GM12874 (cell line): ENCODE data around the gene UPP2.

Source experiments
- TF ChIP-seq, protein P1 (sequence below): IDR thresholded peaks from 2 replicates; pipeline ENCODE4 v1.5.1; 2011; ENCODE audit warnings: low read depth, mild to moderate bottlenecking, control low read depth, low read length, moderate library complexity; ENCODE audit not compliant: insufficient read depth

Gene UPP2

GRCh38 chr2:158138255-158138654 lies 36.6 kb downstream of the UPP2 start:
- TF ChIP-seq, protein P1, sequence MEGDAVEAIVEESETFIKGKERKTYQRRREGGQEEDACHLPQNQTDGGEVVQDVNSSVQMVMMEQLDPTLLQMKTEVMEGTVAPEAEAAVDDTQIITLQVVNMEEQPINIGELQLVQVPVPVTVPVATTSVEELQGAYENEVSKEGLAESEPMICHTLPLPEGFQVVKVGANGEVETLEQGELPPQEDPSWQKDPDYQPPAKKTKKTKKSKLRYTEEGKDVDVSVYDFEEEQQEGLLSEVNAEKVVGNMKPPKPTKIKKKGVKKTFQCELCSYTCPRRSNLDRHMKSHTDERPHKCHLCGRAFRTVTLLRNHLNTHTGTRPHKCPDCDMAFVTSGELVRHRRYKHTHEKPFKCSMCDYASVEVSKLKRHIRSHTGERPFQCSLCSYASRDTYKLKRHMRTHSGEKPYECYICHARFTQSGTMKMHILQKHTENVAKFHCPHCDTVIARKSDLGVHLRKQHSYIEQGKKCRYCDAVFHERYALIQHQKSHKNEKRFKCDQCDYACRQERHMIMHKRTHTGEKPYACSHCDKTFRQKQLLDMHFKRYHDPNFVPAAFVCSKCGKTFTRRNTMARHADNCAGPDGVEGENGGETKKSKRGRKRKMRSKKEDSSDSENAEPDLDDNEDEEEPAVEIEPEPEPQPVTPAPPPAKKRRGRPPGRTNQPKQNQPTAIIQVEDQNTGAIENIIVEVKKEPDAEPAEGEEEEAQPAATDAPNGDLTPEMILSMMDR = no peak

- TF ChIP-seq, protein P1 = no peak
Observed at GRCh38 chr2:158140201-158140600, 38.5 kb downstream of the UPP2 start.

DNA sequence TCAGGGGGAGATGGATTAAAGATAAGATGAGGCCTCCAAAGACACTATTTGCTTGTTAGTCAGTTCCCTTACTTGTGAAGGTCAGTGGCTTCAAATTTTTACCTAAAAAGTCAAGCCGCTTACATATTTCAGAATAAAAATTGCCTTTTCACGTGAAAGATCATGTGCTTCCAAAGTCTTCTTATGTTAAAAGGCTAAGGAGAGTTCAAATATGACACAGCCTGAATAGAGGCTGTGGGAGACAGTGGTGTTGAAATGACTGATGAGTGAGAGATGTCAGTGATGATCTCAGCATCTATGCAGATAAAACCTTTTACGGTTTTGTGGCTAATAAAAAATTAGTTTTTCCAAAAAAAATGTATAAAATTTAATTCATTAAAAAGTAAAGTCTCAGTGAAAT lies 40.5 kb downstream of the UPP2 start:
- TF ChIP-seq, protein P1 = no peak

DNA sequence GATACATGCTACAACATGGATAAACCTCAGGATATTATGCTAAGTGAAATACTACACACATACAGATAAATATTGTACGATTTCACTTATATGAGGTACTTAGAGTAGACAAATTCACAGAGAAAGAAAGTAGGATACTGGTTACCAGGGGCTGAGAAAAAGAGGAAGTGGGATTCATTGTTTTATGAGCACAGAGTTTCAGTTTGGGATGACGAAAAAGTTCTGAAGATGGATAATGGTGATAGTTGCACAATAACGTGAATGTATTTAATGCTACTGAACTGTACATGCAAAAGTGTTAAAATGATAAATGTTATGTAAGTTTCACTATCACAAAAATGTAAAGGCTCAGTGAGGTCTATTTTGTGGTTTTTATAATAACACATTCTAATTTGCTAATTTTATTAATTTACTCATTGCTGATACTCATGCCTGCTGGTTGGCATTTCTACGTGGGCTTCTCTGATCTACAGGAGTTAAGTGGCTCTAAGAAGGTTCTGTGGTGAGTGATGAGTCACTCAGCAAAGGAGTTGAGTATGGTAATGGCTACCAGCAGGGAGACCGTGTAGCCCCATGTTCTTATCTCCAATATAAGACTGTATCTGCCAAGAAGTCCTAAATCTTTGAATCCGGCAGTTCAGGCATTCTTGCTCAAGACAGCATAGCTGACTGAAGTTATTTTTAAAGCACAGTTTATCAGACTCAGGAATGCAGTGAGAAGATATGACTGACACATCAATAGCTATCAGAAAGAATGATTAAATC lies 41.1 kb downstream of the UPP2 start:
- TF ChIP-seq, protein P1 = no peak

DNA sequence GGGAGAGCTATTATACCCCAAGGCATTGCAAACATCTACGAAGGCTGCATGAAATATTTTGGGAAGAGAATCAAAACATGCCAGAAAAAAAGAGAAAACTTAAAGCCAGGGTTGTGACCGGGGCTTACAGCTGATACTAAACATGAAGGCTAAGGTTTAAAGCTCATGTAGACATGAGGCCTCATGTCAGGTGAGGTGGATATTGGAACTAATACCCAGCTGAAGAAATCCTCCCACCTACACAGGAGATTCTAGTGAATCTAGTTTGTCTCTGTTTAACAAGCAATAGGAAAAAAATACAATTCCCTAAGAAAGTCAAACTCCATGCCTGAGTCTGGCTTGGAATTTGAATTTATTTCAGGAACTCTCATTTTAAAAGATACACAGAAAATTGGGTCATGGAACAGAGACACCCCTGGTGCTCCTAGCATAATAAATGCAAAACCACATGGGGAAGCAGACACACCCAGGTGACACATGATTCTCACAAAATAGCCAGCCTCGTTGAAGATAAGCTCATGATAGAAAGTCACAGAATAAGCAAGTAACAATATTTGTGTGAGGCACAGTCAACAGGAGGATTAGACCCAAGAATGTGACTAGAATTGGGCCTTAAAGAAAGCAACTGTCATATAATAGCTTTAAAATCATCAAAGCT lies 42.2 kb downstream of the UPP2 start:
- TF ChIP-seq, protein P1 = no peak

DNA sequence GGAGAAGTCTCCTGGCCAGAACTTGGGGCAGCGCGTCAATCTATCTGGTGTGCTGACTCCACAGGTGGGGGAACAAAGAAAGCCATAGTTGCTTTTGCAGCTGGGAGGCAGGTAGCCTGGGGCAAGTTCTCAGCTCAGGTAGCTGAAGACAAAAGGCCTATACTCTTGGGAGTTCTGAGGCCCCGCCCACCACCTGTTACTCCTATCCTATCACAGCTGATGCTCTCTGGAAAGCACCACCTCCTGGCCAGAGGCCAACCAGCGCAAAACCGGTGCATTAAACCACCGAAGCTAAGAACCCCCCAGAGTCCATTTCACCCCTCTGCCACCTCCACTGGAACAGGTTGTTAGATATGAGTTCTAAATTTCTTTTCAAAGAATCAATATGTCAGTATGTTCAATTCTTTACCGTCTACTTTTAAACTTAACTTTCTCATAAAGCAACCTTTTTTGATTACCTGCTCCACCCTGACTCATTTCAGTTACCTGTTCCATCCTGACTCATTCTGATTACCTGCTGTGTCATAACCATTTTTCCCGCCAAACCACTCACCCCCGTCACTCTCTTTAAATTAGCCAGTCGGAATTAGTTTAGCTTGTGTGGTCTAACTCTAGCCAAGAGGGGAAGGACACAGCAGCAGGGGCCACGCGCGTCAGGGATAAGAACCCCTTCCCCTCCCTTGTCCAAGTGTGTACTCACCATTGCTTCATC lies 43.4 kb downstream of the UPP2 start:
- TF ChIP-seq, protein P1 = no peak

DNA sequence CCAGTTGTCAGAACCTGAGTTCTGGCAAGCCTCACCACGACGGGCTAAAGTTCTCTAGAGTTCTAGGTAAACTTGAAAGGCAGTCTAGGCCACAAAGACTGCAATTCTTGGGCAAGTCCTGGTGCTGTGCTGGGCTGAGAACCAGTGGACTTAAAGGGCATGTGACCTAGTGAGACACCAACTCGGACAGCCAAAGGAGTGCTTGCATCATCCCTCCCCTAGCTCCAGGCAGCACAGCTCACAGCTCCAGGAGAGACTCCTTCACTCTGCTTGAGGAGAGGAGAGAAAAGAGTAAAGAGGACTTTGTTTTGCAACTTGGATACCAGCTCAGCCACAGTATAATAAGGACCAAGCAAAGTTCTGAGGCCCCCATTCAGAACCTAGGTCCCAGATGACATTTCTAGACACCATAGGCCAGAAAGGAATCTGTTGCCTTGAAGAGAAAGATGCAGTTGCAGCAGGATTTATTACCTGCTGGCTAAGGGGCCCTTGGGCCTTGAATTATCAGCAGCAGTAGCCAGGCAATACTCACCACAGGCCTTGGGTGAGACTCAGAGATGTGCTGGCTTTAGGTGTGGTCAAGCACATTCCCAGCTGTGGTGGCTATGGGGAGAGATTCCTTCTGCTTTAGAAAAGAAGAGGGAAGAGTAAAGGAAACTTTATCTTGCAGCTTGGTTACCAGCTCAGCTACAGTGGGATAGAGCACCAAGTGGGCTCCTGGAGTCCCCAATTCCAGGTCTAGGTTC lies 51.8 kb downstream of the UPP2 start:
- TF ChIP-seq, protein P1 = no peak
